Activated CD4-positive, alpha-beta T cell treated with anti-CD3 and anti-CD28 coated beads, Interleukin-2, amount 50 U/mL, for 16 hours (primary cell): ENCODE measurements around the gene TINAGL1.

ENCODE experiments used
- DNase-seq: peaks from one replicate; pipeline ENCODE4 v3.0.0-alpha.2; 2020

The TINAGL1 gene

GRCh38 chr1:31632649-31633048, 56.3 kb downstream of the TINAGL1 start:
- DNase-seq: no peak

- peak; percentile 39 for DNase-seq
Observed at GRCh38 chr1:31633117-31633516, 56.8 kb downstream of the TINAGL1 start.
